WTC11 (cell line): Measurements from ENCODE around the gene PPARD.

Source experiments
- ATF1 ChIP-seq: sonication (generic); formaldehyde crosslinking; IDR thresholded peaks from 2 replicates; pipeline ENCODE4 v1.8.1; 2023; ENCODE audit warnings: mild to moderate bottlenecking, moderate library complexity, missing genetic modification reagents
- CTCF ChIP-seq: fragments of 200-600 bp; IDR thresholded peaks from 2 replicates; pipeline ENCODE4 v1.8.0; 2022; ENCODE audit warnings: antibody characterized with exemption
- ELF4 ChIP-seq: sonication (generic); formaldehyde crosslinking; IDR thresholded peaks from 2 replicates; pipeline ENCODE4 v1.8.1; 2022; ENCODE audit warnings: low read depth, mild to moderate bottlenecking, moderate library complexity, missing genetic modification reagents
- FOXJ3 ChIP-seq: sonication (generic); formaldehyde crosslinking; IDR thresholded peaks from 2 replicates; pipeline ENCODE4 v1.9.0; 2021; ENCODE audit warnings: missing genetic modification reagents, mild to moderate bottlenecking, borderline replicate concordance
- JUN ChIP-seq: sonication (generic); formaldehyde crosslinking; IDR thresholded peaks from 2 replicates; pipeline ENCODE4 v1.8.0; 2023; ENCODE audit warnings: mild to moderate bottlenecking, missing genetic modification reagents
- MAX ChIP-seq: sonication (generic); formaldehyde crosslinking; IDR thresholded peaks from 2 replicates; pipeline ENCODE4 v1.8.0; 2022; ENCODE audit warnings: mild to moderate bottlenecking, missing genetic modification reagents
- RELA ChIP-seq: sonication (generic); formaldehyde crosslinking; IDR thresholded peaks from 2 replicates; pipeline ENCODE4 v1.8.1; 2022; ENCODE audit warnings: missing genetic modification reagents, mild to moderate bottlenecking, borderline replicate concordance
- TEAD4 ChIP-seq: sonication (generic); formaldehyde crosslinking; IDR thresholded peaks from 2 replicates; pipeline ENCODE4 v1.8.0; 2022; ENCODE audit warnings: mild to moderate bottlenecking, missing genetic modification reagents
- ZMAT4 ChIP-seq: fragments of 250-450 bp; sonication (Bioruptor Pico); IDR thresholded peaks from 2 replicates; pipeline ENCODE4 v1.9.0; 2021; ENCODE audit warnings: mild to moderate bottlenecking
- ZNF317 ChIP-seq: sonication (generic); formaldehyde crosslinking; IDR thresholded peaks from 2 replicates; pipeline ENCODE4 v1.8.1; 2023; ENCODE audit warnings: low read depth, mild to moderate bottlenecking, moderate library complexity, missing genetic modification reagents, borderline replicate concordance

GRCh38 chr6:35428421-35429149 is 86.2 kb downstream of the PPARD start:
- no peak for TF ChIP-seq FOXJ3
- TF ChIP-seq ZNF317 (CRISPR knock-in tag), result no peak
- no peak for TF ChIP-seq CTCF
- TF ChIP-seq RELA (CRISPR knock-in tag), result no peak
- TF ChIP-seq MAX, result no peak
- no peak for TF ChIP-seq JUN (CRISPR knock-in tag)
- no peak for TF ChIP-seq TEAD4
- no peak for TF ChIP-seq ZMAT4
- no peak for TF ChIP-seq ELF4 (CRISPR knock-in tag)
- no peak for TF ChIP-seq ATF1
